Keratinocyte (primary cell): ENCODE measurements around the gene BAZ1A. TPM values are rescaled to one million over a fixed set of nuclear protein-coding genes. Genes with fewer than 3 reads are reported as not detected.

Source experiments
- DNase-seq: peaks from one replicate; pipeline ENCODE4 v3.0.0-alpha.2; 2011; ENCODE audit warnings: low read depth, missing footprints, low spot score
- FAIRE-seq: peaks from 2 replicates; lab custom pipeline; 2011; peaks lifted over from hg19 to GRCh38; lab: Jason Lieb, UNC
- H2AFZ ChIP-seq: 2 replicates; pipeline ENCODE4 v1.6.0; 2012; ENCODE audit warnings: low read length, control low read depth, inconsistent platforms; ENCODE audit not compliant: control insufficient read depth
- H3K27ac ChIP-seq: 2 replicates; pipeline ENCODE4 v1.5.1; 2011; ENCODE audit warnings: low read length; ENCODE audit not compliant: control insufficient read depth, insufficient read depth
- H3K27me3 ChIP-seq: 3 replicates; pipeline ENCODE4 v1.6.0; 2011; ENCODE audit warnings: low read length; ENCODE audit not compliant: control insufficient read depth, insufficient read depth; ENCODE audit errors: extremely low read depth
- H3K36me3 ChIP-seq, 2 experiments: 2 replicates in 1 of 2; 3 replicates in 1 of 2; pipeline ENCODE4 v1.5.1; 2011; ENCODE audit warnings: low read length in 2 of 2, mild to moderate bottlenecking in 1 of 2; ENCODE audit not compliant: control insufficient read depth in 2 of 2, insufficient read depth in 2 of 2; ENCODE audit errors: extremely low read depth in 1 of 2
- H3K4me1 ChIP-seq: 3 replicates; pipeline ENCODE4 v1.5.1; 2011; ENCODE audit warnings: low read length; ENCODE audit not compliant: control insufficient read depth, insufficient read depth; ENCODE audit errors: extremely low read depth
- H3K4me2 ChIP-seq: 3 replicates; pipeline ENCODE4 v1.6.0; 2011; ENCODE audit warnings: low read depth, low read length; ENCODE audit not compliant: control insufficient read depth, insufficient read depth; ENCODE audit errors: extremely low read depth
- H3K4me3 ChIP-seq, 3 experiments: fragments of 200-600 bp in 1 of 3; sonication (generic) in 1 of 3; 2 replicates in 2 of 3; 3 replicates in 1 of 3; pipeline ENCODE4 v1.5.1; 2011 to 2016; ENCODE audit warnings: low read length in 3 of 3, mild to moderate bottlenecking in 3 of 3, control low read depth in 2 of 3, inconsistent platforms in 1 of 3, low read depth in 1 of 3, mixed read lengths in 1 of 3, mixed run types in 1 of 3, moderate library complexity in 1 of 3; ENCODE audit not compliant: control insufficient read depth in 2 of 3, insufficient read depth in 2 of 3; ENCODE audit errors: extremely low read depth in 1 of 3
- H3K79me2 ChIP-seq: 2 replicates; pipeline ENCODE4 v1.6.0; 2012; ENCODE audit warnings: low read length; ENCODE audit not compliant: control insufficient read depth, insufficient read depth
- H3K9ac ChIP-seq: 3 replicates; pipeline ENCODE4 v1.6.0; 2011; ENCODE audit warnings: low read length; ENCODE audit not compliant: control insufficient read depth, insufficient read depth; ENCODE audit errors: extremely low read depth
- H3K9me1 ChIP-seq: 3 replicates; pipeline ENCODE4 v1.6.0; 2011; ENCODE audit warnings: low read length; ENCODE audit not compliant: control insufficient read depth, insufficient read depth; ENCODE audit errors: extremely low read depth
- H3K9me3 ChIP-seq: 2 replicates; pipeline ENCODE4 v1.5.1; 2012; ENCODE audit warnings: low read depth, low read length; ENCODE audit not compliant: control insufficient read depth
- H4K20me1 ChIP-seq: 3 replicates; pipeline ENCODE4 v1.6.0; 2011; ENCODE audit warnings: low read length; ENCODE audit not compliant: control insufficient read depth, insufficient read depth; ENCODE audit errors: extremely low read depth
- EZH2 ChIP-seq: IDR thresholded peaks from one replicate; pipeline ENCODE4 v1.6.1; 2012; ENCODE audit warnings: inconsistent platforms, mild to moderate bottlenecking, low read length, moderate library complexity
- dilution Hi-C: fragments of 300-500 bp; cut with MboI; formaldehyde crosslinking; loops from one replicate; pipeline ENCODE4 v1.7.0; 2020; ENCODE audit warnings: low sequenced_read_pairs; ENCODE audit not compliant: extremely low pct_ligation_motif_present
- polyA plus RNA-seq, 5 experiments: library from polyadenylated mRNA; depleted of rRNA in 3 of 5; stranded (reverse) in 3 of 5; stranded (forward) in 1 of 5; unstranded in 1 of 5; fragments of >200 nt; gene quantifications; 1 replicate in 1 of 5; 2 replicates in 3 of 5; 3 replicates in 1 of 5; pipeline versions ENCODE4 v1.2.1 to v1.2.3, GENCODE V29; 2011 to 2012; ENCODE audit warnings: missing spikeins in 2 of 5, low read depth in 1 of 5, low replicate concordance in 1 of 5
- TF ChIP-seq, protein P1 (sequence below), 3 experiments: IDR thresholded peaks in 1 of 3; conservative IDR thresholded peaks in 1 of 3; optimal IDR thresholded peaks in 1 of 3; 2 replicates in 2 of 3; 3 replicates in 1 of 3; pipeline versions ENCODE3 to v1.5.1; 2011; ENCODE audit warnings: low read length in 3 of 3, mild to moderate bottlenecking in 3 of 3, moderate library complexity in 2 of 3, control low read depth in 1 of 3, inconsistent platforms in 1 of 3; ENCODE audit not compliant: insufficient read depth in 2 of 3; ENCODE audit errors: extremely low read depth in 1 of 3

The BAZ1A gene
- polyA plus RNA-seq, 1 donor (not counting 4 experiments of a cell fraction or from before 2014, with no cell fraction given), result 52.0 TPM

DNA sequence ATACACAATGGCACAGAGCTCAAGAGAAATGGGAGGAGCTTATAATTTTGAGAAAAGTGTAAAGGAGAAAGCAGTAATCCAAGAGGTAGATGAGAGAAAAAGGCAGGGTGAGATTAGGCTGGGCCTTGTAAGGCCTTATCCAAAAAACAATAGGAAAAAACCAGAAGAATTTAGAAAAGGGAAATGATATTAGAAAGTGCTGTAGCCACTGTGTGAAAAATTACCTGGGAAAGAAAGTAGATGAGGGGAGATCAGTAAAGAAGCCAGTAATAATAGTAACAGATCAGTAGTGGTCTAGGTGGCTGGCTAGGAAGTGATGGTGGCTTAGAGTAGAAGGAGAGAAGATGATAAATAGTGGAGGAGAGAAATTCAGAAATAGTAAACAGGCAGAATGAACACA is 94.5 kb downstream of the BAZ1A start:
- TF ChIP-seq, protein P1, sequence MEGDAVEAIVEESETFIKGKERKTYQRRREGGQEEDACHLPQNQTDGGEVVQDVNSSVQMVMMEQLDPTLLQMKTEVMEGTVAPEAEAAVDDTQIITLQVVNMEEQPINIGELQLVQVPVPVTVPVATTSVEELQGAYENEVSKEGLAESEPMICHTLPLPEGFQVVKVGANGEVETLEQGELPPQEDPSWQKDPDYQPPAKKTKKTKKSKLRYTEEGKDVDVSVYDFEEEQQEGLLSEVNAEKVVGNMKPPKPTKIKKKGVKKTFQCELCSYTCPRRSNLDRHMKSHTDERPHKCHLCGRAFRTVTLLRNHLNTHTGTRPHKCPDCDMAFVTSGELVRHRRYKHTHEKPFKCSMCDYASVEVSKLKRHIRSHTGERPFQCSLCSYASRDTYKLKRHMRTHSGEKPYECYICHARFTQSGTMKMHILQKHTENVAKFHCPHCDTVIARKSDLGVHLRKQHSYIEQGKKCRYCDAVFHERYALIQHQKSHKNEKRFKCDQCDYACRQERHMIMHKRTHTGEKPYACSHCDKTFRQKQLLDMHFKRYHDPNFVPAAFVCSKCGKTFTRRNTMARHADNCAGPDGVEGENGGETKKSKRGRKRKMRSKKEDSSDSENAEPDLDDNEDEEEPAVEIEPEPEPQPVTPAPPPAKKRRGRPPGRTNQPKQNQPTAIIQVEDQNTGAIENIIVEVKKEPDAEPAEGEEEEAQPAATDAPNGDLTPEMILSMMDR (optimal IDR thresholded peaks at IDR 0.05 in 1 of 3, IDR thresholded peaks at IDR 0.05 in 1 of 3, conservative IDR thresholded peaks at IDR 0.05 in 1 of 3; ENCODE audit: extremely low read depth in 1 of 3, insufficient read depth in 2 of 3, low read length in 3 of 3), result no peak
- no peak for TF ChIP-seq EZH2
- peaks cover 10 to 19% of the 10 kb centered on the region in 2 experiments for H3K36me3 ChIP-seq
- H2AFZ ChIP-seq, result no peak overlapping the region

DNA sequence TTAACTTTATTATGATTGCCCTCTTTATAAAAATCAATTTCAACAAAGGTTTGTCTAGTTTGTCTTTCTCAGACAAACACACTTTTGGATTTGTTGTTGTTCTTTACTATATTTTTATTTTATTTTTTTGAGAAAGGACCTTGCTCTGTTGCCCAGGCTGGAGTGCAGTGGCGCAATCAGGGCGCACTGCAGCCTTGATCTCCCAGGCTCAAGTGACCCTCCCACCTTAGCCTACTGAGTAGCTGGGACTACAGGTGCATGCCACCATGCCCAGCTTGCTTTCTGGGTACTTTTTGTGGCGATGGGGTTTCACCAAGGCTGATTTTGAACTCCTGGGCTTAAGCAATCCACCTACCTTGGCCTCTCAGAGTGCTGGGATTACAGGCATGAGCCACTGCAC is 96.4 kb downstream of the BAZ1A start:
- H4K20me1 ChIP-seq, result no peaks in the 10 kb centered on the region
- peaks cover 9 to 21% of the 10 kb centered on the region in 2 experiments for H3K36me3 ChIP-seq
- H3K27me3 ChIP-seq, result no peaks in the 10 kb centered on the region
- TF ChIP-seq, protein P1 (optimal IDR thresholded peaks at IDR 0.05 in 1 of 3, IDR thresholded peaks at IDR 0.05 in 1 of 3, conservative IDR thresholded peaks at IDR 0.05 in 1 of 3; ENCODE audit: extremely low read depth in 1 of 3, insufficient read depth in 2 of 3, low read length in 3 of 3), result no peak
- TF ChIP-seq EZH2, result no peak
- H3K4me1 ChIP-seq, result peaks cover 17% of the 10 kb centered on the region
- no peaks in the 10 kb centered on the region for H3K9me1 ChIP-seq
- H3K4me2 ChIP-seq, result no peak overlapping the region
- H2AFZ ChIP-seq, result no peak overlapping the region
- no peak overlapping the region for H3K4me3 ChIP-seq
- no peak overlapping the region for H3K9ac ChIP-seq
- no peak overlapping the region for H3K27ac ChIP-seq
- no peak for FAIRE-seq
- DNase-seq, result no peak
- dilution Hi-C loops, result no loop called here
- no peaks in the 10 kb centered on the region for H3K9me3 ChIP-seq
- H3K79me2 ChIP-seq, result no peaks in the 10 kb centered on the region

More for the DNA sequence above, 94.5 kb downstream of the BAZ1A start:
- no peak for DNase-seq
- no peaks in the 10 kb centered on the region for H3K9me3 ChIP-seq
- peaks cover 17% of the 10 kb centered on the region for H3K4me1 ChIP-seq
- peak overlapping the region; percentile 25 for H3K27ac ChIP-seq
- no peaks in the 10 kb centered on the region for H3K27me3 ChIP-seq
- H4K20me1 ChIP-seq, result no peaks in the 10 kb centered on the region
- H3K9ac ChIP-seq, result no peak overlapping the region
- no peaks in the 10 kb centered on the region for H3K79me2 ChIP-seq
- no peak for FAIRE-seq
- H3K4me3 ChIP-seq, result no peak overlapping the region
- H3K4me2 ChIP-seq, result no peak overlapping the region
- no peaks in the 10 kb centered on the region for H3K9me1 ChIP-seq
- dilution Hi-C loops, result no loop called here
